Upper lobe of left lung (tissue), 4 donors: ENCODE measurements around the gene PIP5K1C.

ENCODE experiments used
- CTCF ChIP-seq, 6 experiments: fragments of 450-650 bp in 4 of 6; fragments of 200-600 bp in 2 of 6; sonication (generic) in 2 of 6; IDR thresholded peaks; one replicate each; pipeline ENCODE4 v1.5.1; 2016 to 2019; ENCODE audit warnings: antibody characterized with exemption in 6 of 6
- POLR2AphosphoS5 ChIP-seq, 2 donors: sonication (generic); formaldehyde crosslinking; IDR thresholded peaks; one replicate each; pipeline ENCODE4 v1.5.1; 2017; ENCODE audit warnings: antibody characterized with exemption in 2 of 2

GRCh38 chr19:3637621-3638020 lies 62.6 kb downstream of the PIP5K1C start:
- TF ChIP-seq CTCF (IDR thresholded peaks at IDR 0.05) (no peak), POLR2AphosphoS5 (IDR thresholded peaks at IDR 0.05) (no peak)
